OCI-LY1 (cell line): ENCODE data around the gene WNK4.

Source experiments
- CTCF ChIP-seq: fragments of 200-600 bp; sonication (generic), shearing (Covaris generic); IDR thresholded peaks from 2 replicates; pipeline ENCODE4 v1.5.1; 2017; ENCODE audit warnings: mild to moderate bottlenecking, antibody characterized with exemption, low read length, moderate library complexity, mixed read lengths
- EZH2 ChIP-seq: fragments of 200-600 bp; sonication (generic), shearing (Covaris generic); IDR thresholded peaks from 2 replicates; pipeline ENCODE4 v1.8.0; 2017; ENCODE audit warnings: borderline replicate concordance, mixed run types, mild to moderate bottlenecking, antibody characterized with exemption, low read length, moderate library complexity, mixed read lengths

- no peak for TF ChIP-seq CTCF
- TF ChIP-seq EZH2 = no peak
These were observed 52.0 kb downstream of the WNK4 start for GRCh38 chr17:42832213-42832933.
